H9 (cell line): ENCODE data around the gene ZMYND8. TPM values are rescaled to one million over a fixed set of nuclear protein-coding genes. Genes with fewer than 3 reads are reported as not detected.

Experiments
- DNase-seq: peaks from one replicate; pipeline ENCODE4 v3.0.0-alpha.2; 2017
- H2AFZ ChIP-seq: one replicate; pipeline ENCODE4 v1.6.1; 2013; ENCODE audit warnings: mild to moderate bottlenecking, low read length, control low read depth, moderate library complexity
- H2AK5ac ChIP-seq: 2 replicates; pipeline ENCODE4 v1.6.1; 2013; ENCODE audit warnings: low read length, control low read depth, mixed read lengths; ENCODE audit not compliant: insufficient read length
- H2BK120ac ChIP-seq: one replicate; pipeline ENCODE4 v1.6.1; 2013; ENCODE audit warnings: low read depth, mild to moderate bottlenecking, low read length, control low read depth, inconsistent platforms; ENCODE audit not compliant: poor library complexity, severe bottlenecking
- H2BK12ac ChIP-seq: 2 replicates; pipeline ENCODE4 v1.6.1; 2013; ENCODE audit warnings: low read length, control low read depth, mixed read lengths, low read depth; ENCODE audit not compliant: insufficient read length
- H2BK15ac ChIP-seq: 2 replicates; pipeline ENCODE4 v1.6.1; 2013; ENCODE audit warnings: low read depth, low read length, control low read depth
- H2BK20ac ChIP-seq: one replicate; pipeline ENCODE4 v1.6.1; 2013; ENCODE audit warnings: low read depth, mild to moderate bottlenecking, low read length, control low read depth, inconsistent platforms; ENCODE audit not compliant: poor library complexity, severe bottlenecking
- H2BK5ac ChIP-seq: 2 replicates; pipeline ENCODE4 v1.6.1; 2013; ENCODE audit warnings: low read length, control low read depth, mixed read lengths; ENCODE audit not compliant: insufficient read length
- H3K14ac ChIP-seq: 2 replicates; pipeline ENCODE4 v1.6.1; 2013; ENCODE audit warnings: low read length, control low read depth; ENCODE audit not compliant: insufficient read depth
- H3K18ac ChIP-seq: 2 replicates; pipeline ENCODE4 v1.6.1; 2013; ENCODE audit warnings: low read depth, mild to moderate bottlenecking, mixed read lengths, low read length, control low read depth; ENCODE audit not compliant: insufficient read length
- H3K23ac ChIP-seq: 2 replicates; pipeline ENCODE4 v1.6.1; 2013; ENCODE audit warnings: low read length, control low read depth, mixed read lengths, low read depth; ENCODE audit not compliant: insufficient read length
- H3K23me2 ChIP-seq: 2 replicates; pipeline ENCODE4 v1.6.1; 2013; ENCODE audit warnings: low read depth, mild to moderate bottlenecking, mixed read lengths, low read length, control low read depth; ENCODE audit not compliant: insufficient read length, poor library complexity, severe bottlenecking
- H3K27ac ChIP-seq: 2 replicates; pipeline ENCODE4 v1.5.1; 2013; ENCODE audit warnings: low read length, control low read depth, mixed read lengths, low read depth; ENCODE audit not compliant: insufficient read length
- H3K27me3 ChIP-seq: 2 replicates; pipeline ENCODE4 v1.6.1; 2013; ENCODE audit warnings: low read length, control low read depth, inconsistent platforms; ENCODE audit not compliant: insufficient read depth
- H3K4ac ChIP-seq: 2 replicates; pipeline ENCODE4 v1.6.1; 2013; ENCODE audit warnings: low read depth, mild to moderate bottlenecking, control low read depth, inconsistent platforms, low read length, moderate library complexity
- H3K4me1 ChIP-seq: 2 replicates; pipeline ENCODE4 v1.6.1; 2013; ENCODE audit warnings: low read length, control low read depth, inconsistent platforms; ENCODE audit not compliant: insufficient read depth
- H3K4me2 ChIP-seq: 2 replicates; pipeline ENCODE4 v1.6.1; 2013; ENCODE audit warnings: low read length, control low read depth, mixed read lengths; ENCODE audit not compliant: insufficient read length, insufficient read depth
- H3K56ac ChIP-seq: 2 replicates; pipeline ENCODE4 v1.6.1; 2013; ENCODE audit warnings: low read depth, mild to moderate bottlenecking, mixed read lengths, low read length, control low read depth; ENCODE audit not compliant: insufficient read length
- H3K79me1 ChIP-seq: 2 replicates; pipeline ENCODE4 v1.6.1; 2013; ENCODE audit warnings: low read depth, mild to moderate bottlenecking, moderate library complexity, low read length, control low read depth, inconsistent platforms; ENCODE audit not compliant: insufficient read depth, poor library complexity, severe bottlenecking
- H3K79me2 ChIP-seq: 2 replicates; pipeline ENCODE4 v1.6.1; 2013; ENCODE audit warnings: low read length, control low read depth, inconsistent platforms; ENCODE audit not compliant: insufficient read depth
- H3K9ac ChIP-seq: 2 replicates; pipeline ENCODE4 v1.6.1; 2013; ENCODE audit warnings: low read length, control low read depth, mixed read lengths; ENCODE audit not compliant: insufficient read length; ENCODE audit errors: extremely low read depth
- H3K9me3 ChIP-seq: one replicate; pipeline ENCODE4 v1.6.1; 2013; ENCODE audit warnings: low read depth, low read length, inconsistent platforms; ENCODE audit not compliant: control insufficient read depth
- H3T11ph ChIP-seq: one replicate; pipeline ENCODE4 v1.6.1; 2013; ENCODE audit warnings: mild to moderate bottlenecking, low read length, control low read depth, inconsistent platforms
- H4K20me1 ChIP-seq: one replicate; pipeline ENCODE4 v1.6.1; 2013; ENCODE audit not compliant: control insufficient read depth, insufficient read length, insufficient read depth
- H4K5ac ChIP-seq: 2 replicates; pipeline ENCODE4 v1.6.1; 2013; ENCODE audit warnings: low read depth, mild to moderate bottlenecking, mixed read lengths, low read length, control low read depth; ENCODE audit not compliant: insufficient read length
- H4K8ac ChIP-seq: replicated peaks from 2 replicates; pipeline ENCODE4 v1.6.1; 2013; ENCODE audit warnings: low read length, control low read depth, mixed read lengths, low read depth; ENCODE audit not compliant: insufficient read length
- H4K91ac ChIP-seq: 2 replicates; pipeline ENCODE4 v1.6.1; 2013; ENCODE audit warnings: low read depth, mild to moderate bottlenecking, moderate library complexity, mixed read lengths, low read length, control low read depth; ENCODE audit not compliant: insufficient read length
- H3K27ac Mint-ChIP-seq, 3 experiments: 2 replicates in 2 of 3; 3 replicates in 1 of 3; pipeline ENCODE4 v1.8.0; 2020 to 2021; ENCODE audit warnings: mixed read lengths in 3 of 3, mild to moderate bottlenecking in 1 of 3, moderate library complexity in 1 of 3
- H3K27me3 Mint-ChIP-seq: 2 replicates; pipeline ENCODE4 v1.8.0; 2021; ENCODE audit warnings: low read depth, mild to moderate bottlenecking, moderate library complexity, mixed read lengths
- H3K36me3 Mint-ChIP-seq, 3 experiments: 2 replicates in 2 of 3; 3 replicates in 1 of 3; pipeline ENCODE4 v1.8.0; 2020 to 2021; ENCODE audit warnings: low read depth in 3 of 3, mixed read lengths in 3 of 3; ENCODE audit not compliant: insufficient read depth in 1 of 3
- H3K4me1 Mint-ChIP-seq, 2 experiments: 2 replicates each; pipeline ENCODE4 v1.8.0; 2020; ENCODE audit warnings: mixed read lengths in 2 of 2
- H3K4me3 Mint-ChIP-seq, 2 experiments: 2 replicates in 1 of 2; 3 replicates in 1 of 2; pipeline ENCODE4 v1.8.0; 2020 to 2021; ENCODE audit warnings: mild to moderate bottlenecking in 2 of 2, mixed read lengths in 2 of 2, moderate library complexity in 1 of 2
- H3K9me3 Mint-ChIP-seq, 2 experiments: 2 replicates in 1 of 2; 3 replicates in 1 of 2; pipeline ENCODE4 v1.8.0; 2020; ENCODE audit warnings: mild to moderate bottlenecking in 2 of 2, mixed read lengths in 2 of 2, moderate library complexity in 1 of 2
- WGBS: extraction: QIAGEN DNeasy Blood & Tissue Kit; methylation state at CpG from one replicate; pipeline ENCODE4 v1.1.7; 2013; ENCODE audit warnings: missing lambda C conversion rate, low lambda C conversion rate, mixed read lengths; ENCODE audit not compliant: insufficient read length; ENCODE audit errors: extremely low coverage; 5-methylcytosine and 5-hydroxymethylcytosine counted together
- total RNA-seq: library from RNA; stranded (reverse); gene quantifications from 2 replicates; pipeline ENCODE4 v1.2.1, GENCODE V29; 2021
- TF ChIP-seq, protein P1 (sequence below): fragments of 200-600 bp; sonication (generic); conservative IDR thresholded peaks from 3 replicates; pipeline ENCODE4 v1.8.0; 2021; ENCODE audit warnings: antibody characterized with exemption, mild to moderate bottlenecking

Gene ZMYND8
- total RNA-seq, 1 experiment from 2014 or later = 158 TPM

DNA sequence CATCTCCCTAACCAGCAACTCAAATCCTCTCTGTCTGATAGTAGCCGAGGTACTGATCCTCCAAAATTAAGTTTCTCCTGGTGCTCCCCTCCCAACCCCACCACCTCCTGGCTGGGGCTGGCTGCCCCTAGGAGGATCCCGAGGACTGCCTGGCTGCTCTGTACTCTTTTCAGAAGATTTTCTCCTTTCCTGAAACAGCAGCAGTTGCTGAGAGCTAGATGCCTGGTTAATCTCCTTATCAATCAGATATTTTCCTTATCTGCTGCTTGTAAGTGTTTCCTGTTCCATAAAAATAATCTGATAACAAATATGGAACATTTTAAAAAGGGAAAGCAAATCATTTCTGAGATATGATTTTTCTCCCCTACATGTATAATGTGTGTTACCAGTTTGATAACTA is 52.8 kb downstream of the ZMYND8 start:
- Histone ChIP-seq H2BK5ac (no peak overlapping the region), H2AFZ (no peak overlapping the region), H3K56ac (no peak overlapping the region), H3K23ac (no peak overlapping the region), H3K79me2 (peaks cover 11% of the 10 kb centered on the region; the same call in 1 of the 2 replicates), H3K27ac (no peak overlapping the region), H3K9me3 (no peaks in the 10 kb centered on the region), H4K91ac (no peak overlapping the region), H3K4me2 (no peak overlapping the region), H3K9ac (no peak overlapping the region), H3K4me1 (no peaks in the 10 kb centered on the region), H2BK12ac (no peak overlapping the region), H4K5ac (no peak overlapping the region), H2AK5ac (no peak overlapping the region), H2BK20ac (no peak overlapping the region), H3K27me3 (no peaks in the 10 kb centered on the region), H2BK120ac (no peak overlapping the region), H3K14ac (no peak overlapping the region), H4K8ac (no peak overlapping the region), H3K4ac (no peak overlapping the region), H3K18ac (no peak overlapping the region), H3K23me2 (no peaks in the 10 kb centered on the region), H4K20me1 (no peaks in the 10 kb centered on the region), H3T11ph (no peak overlapping the region), H2BK15ac (no peak overlapping the region), H3K79me1 (peaks cover 5% of the 10 kb centered on the region)
- TF ChIP-seq, protein P1, sequence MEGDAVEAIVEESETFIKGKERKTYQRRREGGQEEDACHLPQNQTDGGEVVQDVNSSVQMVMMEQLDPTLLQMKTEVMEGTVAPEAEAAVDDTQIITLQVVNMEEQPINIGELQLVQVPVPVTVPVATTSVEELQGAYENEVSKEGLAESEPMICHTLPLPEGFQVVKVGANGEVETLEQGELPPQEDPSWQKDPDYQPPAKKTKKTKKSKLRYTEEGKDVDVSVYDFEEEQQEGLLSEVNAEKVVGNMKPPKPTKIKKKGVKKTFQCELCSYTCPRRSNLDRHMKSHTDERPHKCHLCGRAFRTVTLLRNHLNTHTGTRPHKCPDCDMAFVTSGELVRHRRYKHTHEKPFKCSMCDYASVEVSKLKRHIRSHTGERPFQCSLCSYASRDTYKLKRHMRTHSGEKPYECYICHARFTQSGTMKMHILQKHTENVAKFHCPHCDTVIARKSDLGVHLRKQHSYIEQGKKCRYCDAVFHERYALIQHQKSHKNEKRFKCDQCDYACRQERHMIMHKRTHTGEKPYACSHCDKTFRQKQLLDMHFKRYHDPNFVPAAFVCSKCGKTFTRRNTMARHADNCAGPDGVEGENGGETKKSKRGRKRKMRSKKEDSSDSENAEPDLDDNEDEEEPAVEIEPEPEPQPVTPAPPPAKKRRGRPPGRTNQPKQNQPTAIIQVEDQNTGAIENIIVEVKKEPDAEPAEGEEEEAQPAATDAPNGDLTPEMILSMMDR = no peak
- Mint-ChIP-seq H3K27me3 (no peaks in the 10 kb centered on the region), H3K4me1 (peaks cover 28% of the 10 kb centered on the region in 2 experiments), H3K36me3 (peaks cover 40 to 81% (median 61%) of the 10 kb centered on the region in 3 experiments; a peak in 6 of 7 replicates), H3K9me3 (no peaks in the 10 kb centered on the region), H3K4me3 (no peak overlapping the region), H3K27ac (peak overlapping the region in 2 of 3 experiments; percentile 66 to 89; a peak in 6 of 7 replicates)
- no CpG with 5 or more reads among the region's 2 CpGs for WGBS
- DNase-seq = no peak
